NCI-H345 treated with DMSO at 0.1 percent for 48 hours (cell line): ENCODE data around the gene PEAR1.

ENCODE experiments used
- DNase-seq: peaks from one replicate; lab custom pipeline; 2025; ENCODE audit not compliant: unreplicated experiment; lab: John Stamatoyannopoulos, UW

The PEAR1 gene

GRCh38 chr1:156881101-156881500 is 12.4 kb upstream of the PEAR1 start:
- no peak for DNase-seq

GRCh38 chr1:156881663-156882062 is 11.9 kb upstream of the PEAR1 start:
- DNase-seq, result no peak

GRCh38 chr1:156882543-156882942 is 11.0 kb upstream of the PEAR1 start:
- no peak for DNase-seq

GRCh38 chr1:156883919-156884318 is 9.6 kb upstream of the PEAR1 start:
- no peak for DNase-seq

GRCh38 chr1:156884560-156885184 is 8.8 kb upstream of the PEAR1 start:
- DNase-seq, result no peak

- DNase-seq, result no peak
Measured at GRCh38 chr1:156885314-156885713, 8.2 kb upstream of the PEAR1 start.

- DNase-seq, result no peak
Measured at GRCh38 chr1:156885880-156886355, 7.6 kb upstream of the PEAR1 start.

GRCh38 chr1:156886583-156887281 is 6.8 kb upstream of the PEAR1 start:
- no peak for DNase-seq

GRCh38 chr1:156887317-156887716 is 6.2 kb upstream of the PEAR1 start:
- no peak for DNase-seq

GRCh38 chr1:156887734-156888133 is 5.8 kb upstream of the PEAR1 start:
- no peak for DNase-seq

GRCh38 chr1:156889802-156890580 is 3.5 kb upstream of the PEAR1 start:
- DNase-seq, result peak; percentile 41

- DNase-seq, result peak; percentile 61
Measured at GRCh38 chr1:156892190-156893047, 1.1 kb upstream of the PEAR1 start.

GRCh38 chr1:156894001-156894400 is 483 bp downstream of the PEAR1 start:
- no peak for DNase-seq

GRCh38 chr1:156894711-156895454 is 1.4 kb downstream of the PEAR1 start:
- DNase-seq, result no peak

GRCh38 chr1:156895455-156895812 is 1.9 kb downstream of the PEAR1 start:
- no peak for DNase-seq

GRCh38 chr1:156895927-156896326 is 2.4 kb downstream of the PEAR1 start:
- no peak for DNase-seq

- DNase-seq, result no peak
Measured at GRCh38 chr1:156896490-156897033, 3.0 kb downstream of the PEAR1 start.

GRCh38 chr1:156897078-156897825 is 3.7 kb downstream of the PEAR1 start:
- no peak for DNase-seq

- DNase-seq, result no peak
Measured at GRCh38 chr1:156898161-156898566, 4.6 kb downstream of the PEAR1 start.
